ENCODE measurements around the gene PRR20D. TPM values are rescaled to one million over a fixed set of nuclear protein-coding genes. Genes with fewer than 3 reads are reported as not detected.
"Not testable (repeated sequence)": the region's sequence is repeated elsewhere in the genome, so short reads cannot be mapped to it uniquely, and the experiment has no call there.

The PRR20D gene
- total and polyA plus RNA-seq, 4 donors = not detected

GRCh38 chr13:57136093-57136492 is 24.3 kb upstream of the PRR20D start:
- WGBS, 2 donors = 55 to 69% methylated on average over 2 of the region's 2 CpGs

GRCh38 chr13:57137585-57137984 is 22.8 kb upstream of the PRR20D start:
- Histone ChIP-seq H3K27me3 (ENCODE audit: control insufficient read depth in 3 of 3, insufficient read depth in 3 of 3, low read length in 2 of 3) (no peaks in the 10 kb centered on the region), H3K27ac (ENCODE audit: low read depth in 1 of 2, low read length in 1 of 2) (no peak overlapping the region), H3K9ac (ENCODE audit: insufficient read depth in 1 of 2, low read length in 2 of 2) (no peak overlapping the region), H3K9me3 (ENCODE audit: control insufficient read depth in 4 of 4, insufficient read depth in 3 of 4, low read length in 3 of 4) (no peaks in the 10 kb centered on the region), H3K36me3 (ENCODE audit: control insufficient read depth in 4 of 4, insufficient read depth in 4 of 4, low read length in 4 of 4) (no peaks in the 10 kb centered on the region), H3K4me3 (no peak overlapping the region), H3K4me1 (ENCODE audit: control insufficient read depth in 5 of 5, insufficient read depth in 5 of 5, low read length in 5 of 5) (no peaks in the 10 kb centered on the region)
- DNase-seq (no peak), ATAC-seq (ENCODE audit: insufficient read depth, low FRiP score) (no peak)
- TF ChIP-seq CTCF (IDR thresholded peaks at IDR 0.05; ENCODE audit: control extremely low read depth, extremely low read depth) = no peak
- WGBS, 2 donors = 70 to 81% methylated on average over 4 of the region's 4 CpGs

More at GRCh38 chr13:57136093-57136492, 24.3 kb upstream of the PRR20D start:
- Histone ChIP-seq H3K27me3 (ENCODE audit: control insufficient read depth in 3 of 3, insufficient read depth in 3 of 3, low read length in 2 of 3) (no peaks in the 10 kb centered on the region), H3K9me3 (ENCODE audit: control insufficient read depth in 4 of 4, insufficient read depth in 3 of 4, low read length in 3 of 4) (no peaks in the 10 kb centered on the region), H3K36me3 (ENCODE audit: control insufficient read depth in 4 of 4, insufficient read depth in 4 of 4, low read length in 4 of 4) (no peaks in the 10 kb centered on the region), H3K4me3 (no peak overlapping the region), H3K9ac (ENCODE audit: insufficient read depth in 1 of 2, low read length in 2 of 2) (no peak overlapping the region), H3K27ac (ENCODE audit: low read depth in 1 of 2, low read length in 1 of 2) (no peak overlapping the region), H3K4me1 (ENCODE audit: control insufficient read depth in 5 of 5, insufficient read depth in 5 of 5, low read length in 5 of 5) (no peaks in the 10 kb centered on the region)
- no peak for TF ChIP-seq CTCF (IDR thresholded peaks at IDR 0.05; ENCODE audit: control extremely low read depth, extremely low read depth)
- ATAC-seq (ENCODE audit: insufficient read depth, low FRiP score) (no peak), DNase-seq (no peak)

GRCh38 chr13:57138988-57139387 is 21.4 kb upstream of the PRR20D start:
- Histone ChIP-seq H3K9ac (ENCODE audit: insufficient read depth in 1 of 2, low read length in 2 of 2) (no peak overlapping the region), H3K36me3 (ENCODE audit: control insufficient read depth in 4 of 4, insufficient read depth in 4 of 4, low read length in 4 of 4) (no peaks in the 10 kb centered on the region), H3K4me1 (ENCODE audit: control insufficient read depth in 5 of 5, insufficient read depth in 5 of 5, low read length in 5 of 5) (no peaks in the 10 kb centered on the region), H3K4me3 (no peak overlapping the region), H3K9me3 (ENCODE audit: control insufficient read depth in 4 of 4, insufficient read depth in 3 of 4, low read length in 3 of 4) (no peaks in the 10 kb centered on the region), H3K27ac (ENCODE audit: low read depth in 1 of 2, low read length in 1 of 2) (no peak overlapping the region), H3K27me3 (ENCODE audit: control insufficient read depth in 3 of 3, insufficient read depth in 3 of 3, low read length in 2 of 3) (no peaks in the 10 kb centered on the region)
- ATAC-seq (ENCODE audit: insufficient read depth, low FRiP score) = no peak
- DNase-seq = no peak
- no peak for TF ChIP-seq CTCF (IDR thresholded peaks at IDR 0.05; ENCODE audit: control extremely low read depth, extremely low read depth)
- WGBS, 2 donors = 93 to 95% methylated on average over 5 of the region's 5 CpGs

- not testable (repeated sequence) for DNase-seq; H3K27ac ChIP-seq (ENCODE audit: low read depth in 1 of 2, low read length in 1 of 2); H3K4me1 ChIP-seq (ENCODE audit: control insufficient read depth in 5 of 5, insufficient read depth in 5 of 5, low read length in 5 of 5); H3K9ac ChIP-seq (ENCODE audit: insufficient read depth in 1 of 2, low read length in 2 of 2); H3K4me3 ChIP-seq; H3K9me3 ChIP-seq (ENCODE audit: control insufficient read depth in 4 of 4, insufficient read depth in 3 of 4, low read length in 3 of 4); H3K27me3 ChIP-seq (ENCODE audit: control insufficient read depth in 3 of 3, insufficient read depth in 3 of 3, low read length in 2 of 3); H3K36me3 ChIP-seq (ENCODE audit: control insufficient read depth in 4 of 4, insufficient read depth in 4 of 4, low read length in 4 of 4); ATAC-seq (ENCODE audit: insufficient read depth, low FRiP score)
- 93 to 97% methylated on average over 7 to 12 of the region's 18 CpGs for WGBS, 2 donors
Measured at GRCh38 chr13:57139781-57140180, 20.7 kb upstream of the PRR20D start.

- H3K4me1 ChIP-seq (ENCODE audit: control insufficient read depth in 5 of 5, insufficient read depth in 5 of 5, low read length in 5 of 5); DNase-seq; H3K9ac ChIP-seq (ENCODE audit: insufficient read depth in 1 of 2, low read length in 2 of 2); ATAC-seq (ENCODE audit: insufficient read depth, low FRiP score); H3K4me3 ChIP-seq; H3K27ac ChIP-seq (ENCODE audit: low read depth in 1 of 2, low read length in 1 of 2); H3K9me3 ChIP-seq (ENCODE audit: control insufficient read depth in 4 of 4, insufficient read depth in 3 of 4, low read length in 3 of 4); H3K27me3 ChIP-seq (ENCODE audit: control insufficient read depth in 3 of 3, insufficient read depth in 3 of 3, low read length in 2 of 3); H3K36me3 ChIP-seq (ENCODE audit: control insufficient read depth in 4 of 4, insufficient read depth in 4 of 4, low read length in 4 of 4): not testable (repeated sequence)
- 95 to 96% methylated on average over 10 to 11 of the region's 34 CpGs for WGBS, 2 donors
Measured at GRCh38 chr13:57140235-57140968, 20.0 kb upstream of the PRR20D start, which contains the start of gene PRR20A. TSS of gene PRR20A (plus strand) at chr13:57140918. CDS start at chr13:57141305, 387 bp downstream.

- no CpG with 5 or more reads among the region's 22 CpGs for WGBS, 2 donors
Measured at GRCh38 chr13:57147188-57147587, 13.2 kb upstream of the PRR20D start, which contains the start of gene PRR20B. TSS of gene PRR20B (plus strand) at chr13:57147488. CDS start at chr13:57147875, 387 bp downstream.

More at GRCh38 chr13:57147188-57147587, 13.2 kb upstream of the PRR20D start, which contains the start of gene PRR20B:
- not testable (repeated sequence) for H3K9me3 ChIP-seq (ENCODE audit: control insufficient read depth in 4 of 4, insufficient read depth in 3 of 4, low read length in 3 of 4); H3K4me1 ChIP-seq (ENCODE audit: control insufficient read depth in 5 of 5, insufficient read depth in 5 of 5, low read length in 5 of 5); DNase-seq; H3K27ac ChIP-seq (ENCODE audit: low read depth in 1 of 2, low read length in 1 of 2); H3K4me3 ChIP-seq; ATAC-seq (ENCODE audit: insufficient read depth, low FRiP score); H3K36me3 ChIP-seq (ENCODE audit: control insufficient read depth in 4 of 4, insufficient read depth in 4 of 4, low read length in 4 of 4); H3K27me3 ChIP-seq (ENCODE audit: control insufficient read depth in 3 of 3, insufficient read depth in 3 of 3, low read length in 2 of 3); H3K9ac ChIP-seq (ENCODE audit: insufficient read depth in 1 of 2, low read length in 2 of 2)

All from lung (tissue), 12 donors.